Choroid plexus epithelial cell (primary cell): ENCODE results near the gene TBC1D30.
"Not testable (repeated sequence)": the region's sequence is repeated elsewhere in the genome, so short reads cannot be mapped to it uniquely, and the experiment has no call there.

Source experiments
- DNase-seq: peaks from one replicate; pipeline ENCODE4 v3.0.0-alpha.2; 2010; ENCODE audit warnings: low read depth
- H3K4me3 ChIP-seq: 2 replicates; pipeline ENCODE4 v1.5.1; 2011; ENCODE audit warnings: low read depth, mild to moderate bottlenecking, control low read depth, low read length, moderate library complexity
- TF ChIP-seq, protein P1 (sequence below): conservative IDR thresholded peaks from 2 replicates; pipeline ENCODE4 v1.5.1; 2011; ENCODE audit warnings: low read depth, mild to moderate bottlenecking, control low read depth, inconsistent platforms, low read length, moderate library complexity

The TBC1D30 gene, protein sequence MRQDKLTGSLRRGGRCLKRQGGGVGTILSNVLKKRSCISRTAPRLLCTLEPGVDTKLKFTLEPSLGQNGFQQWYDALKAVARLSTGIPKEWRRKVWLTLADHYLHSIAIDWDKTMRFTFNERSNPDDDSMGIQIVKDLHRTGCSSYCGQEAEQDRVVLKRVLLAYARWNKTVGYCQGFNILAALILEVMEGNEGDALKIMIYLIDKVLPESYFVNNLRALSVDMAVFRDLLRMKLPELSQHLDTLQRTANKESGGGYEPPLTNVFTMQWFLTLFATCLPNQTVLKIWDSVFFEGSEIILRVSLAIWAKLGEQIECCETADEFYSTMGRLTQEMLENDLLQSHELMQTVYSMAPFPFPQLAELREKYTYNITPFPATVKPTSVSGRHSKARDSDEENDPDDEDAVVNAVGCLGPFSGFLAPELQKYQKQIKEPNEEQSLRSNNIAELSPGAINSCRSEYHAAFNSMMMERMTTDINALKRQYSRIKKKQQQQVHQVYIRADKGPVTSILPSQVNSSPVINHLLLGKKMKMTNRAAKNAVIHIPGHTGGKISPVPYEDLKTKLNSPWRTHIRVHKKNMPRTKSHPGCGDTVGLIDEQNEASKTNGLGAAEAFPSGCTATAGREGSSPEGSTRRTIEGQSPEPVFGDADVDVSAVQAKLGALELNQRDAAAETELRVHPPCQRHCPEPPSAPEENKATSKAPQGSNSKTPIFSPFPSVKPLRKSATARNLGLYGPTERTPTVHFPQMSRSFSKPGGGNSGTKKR

DNA sequence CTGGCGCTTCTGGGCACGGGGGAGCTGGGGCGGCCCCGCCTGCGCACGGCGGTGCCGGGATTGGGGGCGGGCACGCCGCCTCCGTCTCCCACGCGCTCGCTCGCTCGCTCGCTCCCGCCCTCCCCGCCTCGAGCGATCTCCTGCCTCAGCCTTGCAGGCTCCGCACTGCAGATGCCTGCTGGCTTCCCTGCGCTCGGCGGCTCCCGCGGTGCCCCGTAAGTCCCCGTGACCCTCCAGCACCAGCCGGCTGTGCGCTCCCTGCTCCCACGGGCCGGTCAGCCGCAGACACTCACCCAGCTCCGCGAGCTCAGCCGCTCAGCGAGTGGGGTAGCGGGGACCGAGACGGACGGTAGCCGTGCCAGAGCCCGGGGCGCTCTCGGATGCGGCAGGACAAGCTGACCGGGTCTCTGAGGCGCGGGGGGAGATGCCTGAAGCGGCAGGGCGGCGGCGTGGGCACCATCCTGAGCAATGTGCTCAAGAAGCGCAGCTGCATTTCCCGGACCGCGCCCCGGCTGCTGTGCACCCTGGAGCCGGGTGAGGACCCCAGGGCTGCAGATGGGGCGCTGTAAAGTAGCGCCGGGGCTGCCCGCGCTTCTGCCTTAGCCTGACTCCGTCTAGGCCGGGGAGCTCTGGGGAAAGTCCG, at the start of gene TBC1D30:
TBC1D30 (plus strand) TSS at position 148 of the 643 bp plus-strand sequence; CDS start at position 381, 233 bp downstream.
- peak; percentile 22 for DNase-seq
- TF ChIP-seq, protein P1, sequence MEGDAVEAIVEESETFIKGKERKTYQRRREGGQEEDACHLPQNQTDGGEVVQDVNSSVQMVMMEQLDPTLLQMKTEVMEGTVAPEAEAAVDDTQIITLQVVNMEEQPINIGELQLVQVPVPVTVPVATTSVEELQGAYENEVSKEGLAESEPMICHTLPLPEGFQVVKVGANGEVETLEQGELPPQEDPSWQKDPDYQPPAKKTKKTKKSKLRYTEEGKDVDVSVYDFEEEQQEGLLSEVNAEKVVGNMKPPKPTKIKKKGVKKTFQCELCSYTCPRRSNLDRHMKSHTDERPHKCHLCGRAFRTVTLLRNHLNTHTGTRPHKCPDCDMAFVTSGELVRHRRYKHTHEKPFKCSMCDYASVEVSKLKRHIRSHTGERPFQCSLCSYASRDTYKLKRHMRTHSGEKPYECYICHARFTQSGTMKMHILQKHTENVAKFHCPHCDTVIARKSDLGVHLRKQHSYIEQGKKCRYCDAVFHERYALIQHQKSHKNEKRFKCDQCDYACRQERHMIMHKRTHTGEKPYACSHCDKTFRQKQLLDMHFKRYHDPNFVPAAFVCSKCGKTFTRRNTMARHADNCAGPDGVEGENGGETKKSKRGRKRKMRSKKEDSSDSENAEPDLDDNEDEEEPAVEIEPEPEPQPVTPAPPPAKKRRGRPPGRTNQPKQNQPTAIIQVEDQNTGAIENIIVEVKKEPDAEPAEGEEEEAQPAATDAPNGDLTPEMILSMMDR: no peak
- H3K4me3 ChIP-seq: peak within 1 kb of the TSS; percentile 51

- not testable (repeated sequence) for DNase-seq, H3K4me3 ChIP-seq
Measured at GRCh38 chr12:64775147-64775736, 49.2 kb upstream of the TBC1D30 start.

- TF ChIP-seq, protein P1: no peak
Measured at GRCh38 chr12:64779354-64779974, 45.0 kb upstream of the TBC1D30 start.

DNA sequence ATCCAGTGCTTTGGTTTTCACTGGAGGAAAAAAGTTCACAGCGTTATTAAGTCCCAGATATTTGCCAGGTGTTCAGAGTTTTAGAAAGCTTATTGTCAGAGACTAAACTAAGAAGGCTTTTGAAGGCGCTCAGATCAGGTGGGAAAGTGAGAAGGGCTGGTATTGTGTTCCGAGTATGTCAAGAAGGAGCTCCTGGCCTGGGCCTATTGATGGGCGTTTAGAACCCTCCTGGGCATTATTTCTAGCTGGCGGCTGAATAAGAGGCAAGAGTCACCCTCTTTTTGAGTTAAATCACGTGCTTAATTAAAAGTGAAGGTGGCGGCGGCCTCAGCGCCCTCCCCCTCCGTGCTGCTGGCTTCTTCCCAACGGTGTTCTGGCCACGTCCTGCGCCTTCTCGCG, 44.3 kb upstream of the TBC1D30 start:
- H3K4me3 ChIP-seq: peak overlapping the region; percentile 39
- TF ChIP-seq, protein P1: no peak
- DNase-seq: no peak

More at GRCh38 chr12:64779354-64779974, 45.0 kb upstream of the TBC1D30 start:
- no peak overlapping the region for H3K4me3 ChIP-seq
- DNase-seq: no peak

DNA sequence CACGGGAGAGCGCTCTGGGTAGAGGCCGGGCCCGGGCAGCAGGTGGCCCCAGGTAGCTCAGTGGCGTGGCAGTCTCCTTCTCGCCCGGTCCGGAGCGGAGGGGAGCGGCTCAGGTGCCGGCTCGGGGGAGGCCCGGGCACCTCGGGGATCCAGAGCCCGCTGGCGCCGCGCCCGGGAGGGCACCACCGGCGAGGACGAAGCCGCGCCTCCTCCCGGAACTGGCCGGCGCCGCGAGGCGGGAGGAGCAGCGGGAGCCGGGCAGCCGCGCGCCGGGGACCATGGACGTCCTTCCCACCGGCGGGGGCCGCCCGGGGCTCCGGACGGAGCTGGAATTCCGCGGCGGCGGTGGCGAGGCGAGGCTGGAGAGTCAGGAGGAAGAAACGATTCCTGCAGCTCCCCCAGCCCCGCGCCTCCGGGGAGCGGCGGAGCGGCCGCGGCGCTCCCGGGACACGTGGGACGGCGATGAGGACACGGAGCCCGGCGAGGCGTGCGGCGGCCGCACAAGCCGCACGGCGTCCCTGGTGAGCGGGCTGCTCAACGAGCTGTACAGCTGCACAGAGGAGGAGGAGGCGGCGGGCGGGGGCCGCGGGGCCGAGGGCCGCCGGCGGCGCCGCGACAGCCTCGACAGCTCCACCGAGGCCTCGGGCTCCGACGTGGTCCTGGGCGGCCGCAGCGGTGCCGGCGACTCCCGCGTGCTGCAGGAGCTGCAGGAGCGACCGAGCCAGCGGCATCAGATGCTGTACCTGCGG, 43.7 kb upstream of the TBC1D30 start:
- TF ChIP-seq, protein P1: no peak
- no peak for DNase-seq
- H3K4me3 ChIP-seq: peak overlapping the region; percentile 39

- DNase-seq: no peak
- TF ChIP-seq, protein P1: no peak
- no peak overlapping the region for H3K4me3 ChIP-seq
Measured at GRCh38 chr12:64781280-64782190, 42.9 kb upstream of the TBC1D30 start.
